Measurements from ENCODE around the gene CUL5. TPM values are rescaled to one million over a fixed set of nuclear protein-coding genes. Genes with fewer than 3 reads are reported as not detected.

The CUL5 gene
- total and polyA plus RNA-seq, 8 donors, result 31.1 to 47.3 (median 41.8) TPM

DNA sequence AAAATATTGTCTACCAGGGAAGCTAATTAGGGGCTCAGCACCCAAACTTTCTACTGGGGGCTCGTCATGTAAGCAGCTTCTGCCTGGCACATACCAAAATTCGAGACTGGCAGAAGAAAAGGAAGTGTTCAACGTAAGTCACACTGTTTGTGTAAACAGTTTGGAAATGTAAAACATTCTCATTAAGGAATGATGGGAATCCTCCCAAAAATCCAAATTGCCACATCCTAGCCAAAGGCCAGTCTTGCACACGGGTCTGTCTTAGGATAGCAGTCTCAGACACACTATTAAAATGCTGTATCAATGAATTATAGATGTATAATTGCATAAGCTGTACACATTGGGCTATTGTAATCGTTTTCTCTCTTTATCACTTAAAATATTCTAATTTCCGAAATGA lies 28.9 kb downstream of the CUL5 start:
- H3K36me3 ChIP-seq, result peaks cover 0 to 69% of the 10 kb centered on the region in 2 donors
- TF ChIP-seq CTCF (IDR thresholded peaks at IDR 0.05), result no peak
- no peaks in the 10 kb centered on the region for H3K9me3 ChIP-seq
- no peak for ATAC-seq
- no peaks in the 10 kb centered on the region for H3K27me3 ChIP-seq
- no peak overlapping the region for H3K4me3 ChIP-seq
- intact Hi-C loops (cut with DNase I), result no loop called here
- no peaks in the 10 kb centered on the region for H3K4me1 ChIP-seq
- DNase-seq, result peak in 2 of 4 donors; percentile 7 to 11
- H3K27ac ChIP-seq, result no peak overlapping the region

- Histone ChIP-seq H3K4me1 (no peaks in the 10 kb centered on the region), H3K36me3 (peaks cover 0 to 58% of the 10 kb centered on the region in 2 donors), H3K27me3 (no peaks in the 10 kb centered on the region), H3K9me3 (no peaks in the 10 kb centered on the region), H3K27ac (no peak overlapping the region), H3K4me3 (no peak overlapping the region)
- TF ChIP-seq CTCF (IDR thresholded peaks at IDR 0.05), result no peak
- DNase-seq, result no peak
- ATAC-seq, result no peak
- intact Hi-C loops (cut with DNase I), result no loop called here
These were observed 39.6 kb downstream of the CUL5 start for GRCh38 chr11:108048269-108048668.

DNA sequence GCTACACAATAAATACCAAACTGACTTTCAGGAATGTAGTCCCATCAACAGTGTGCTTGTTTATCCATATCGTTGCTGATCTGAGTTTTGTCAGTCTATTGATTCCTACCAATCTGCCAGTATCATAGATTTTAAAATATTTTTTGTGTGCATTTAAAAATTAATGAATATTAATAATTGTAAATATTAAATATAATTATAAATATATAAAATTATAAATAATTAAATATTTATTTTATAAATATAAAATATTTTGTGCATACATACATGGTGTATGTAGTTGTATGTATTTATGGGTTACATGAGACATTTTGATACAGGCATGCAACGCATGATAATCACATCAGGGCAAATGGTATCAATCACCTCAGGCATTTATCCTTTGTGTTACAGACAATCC lies 53.6 kb downstream of the CUL5 start:
- Histone ChIP-seq H3K27me3 (no peaks in the 10 kb centered on the region), H3K4me3 (no peak overlapping the region), H3K27ac (no peak overlapping the region), H3K9me3 (no peaks in the 10 kb centered on the region), H3K4me1 (no peaks in the 10 kb centered on the region), H3K36me3 (peaks cover 0 to 86% of the 10 kb centered on the region in 2 donors)
- intact Hi-C loops (cut with DNase I), result no loop called here
- no peak for ATAC-seq
- no peak for DNase-seq
- TF ChIP-seq CTCF (IDR thresholded peaks at IDR 0.05), result no peak

GRCh38 chr11:108063410-108063809 lies 54.7 kb downstream of the CUL5 start:
- no peak overlapping the region for H3K27ac ChIP-seq
- DNase-seq, result no peak
- H3K4me1 ChIP-seq, result no peaks in the 10 kb centered on the region
- no peaks in the 10 kb centered on the region for H3K9me3 ChIP-seq
- H3K4me3 ChIP-seq, result no peak overlapping the region
- TF ChIP-seq CTCF (IDR thresholded peaks at IDR 0.05), result no peak
- peaks cover 0 to 86% of the 10 kb centered on the region in 2 donors for H3K36me3 ChIP-seq
- no peak for ATAC-seq
- H3K27me3 ChIP-seq, result no peaks in the 10 kb centered on the region
- intact Hi-C loops (cut with DNase I), result no loop called here

GRCh38 chr11:108069947-108070346 lies 61.2 kb downstream of the CUL5 start:
- H3K27me3 ChIP-seq, result no peaks in the 10 kb centered on the region
- H3K9me3 ChIP-seq, result no peaks in the 10 kb centered on the region
- no peak for TF ChIP-seq CTCF (IDR thresholded peaks at IDR 0.05)
- intact Hi-C loops (cut with DNase I), result no loop called here
- no peaks in the 10 kb centered on the region for H3K4me1 ChIP-seq
- no peak overlapping the region for H3K4me3 ChIP-seq
- DNase-seq (no peak), ATAC-seq (peak; percentile 47)
- H3K36me3 ChIP-seq, result peaks cover 0 to 69% of the 10 kb centered on the region in 2 donors
- H3K27ac ChIP-seq, result no peak overlapping the region
